ENCODE data around the gene ZDHHC18.

- TF ChIP-seq CTCF (IDR thresholded peaks at IDR 0.05) (no peak), ZFX (IDR thresholded peaks at IDR 0.05; ENCODE audit: borderline replicate concordance) (no peak)
These were observed 14.8 kb upstream of the ZDHHC18 start for GRCh38 chr1:26811708-26812107.
